SK-N-SH treated with all-trans-retinoic acid at 6 μM for 48 hours (cell line): ENCODE data around the gene AVEN.

Experiments used
- ESRRG ChIP-seq: fragments of 250-450 bp; sonication (Bioruptor Pico); IDR thresholded peaks from 2 replicates; pipeline ENCODE4 v1.6.1; 2021; ENCODE audit warnings: mild to moderate bottlenecking
- PATZ1 ChIP-seq: fragments of 250-450 bp; sonication (Bioruptor Pico); IDR thresholded peaks from 2 replicates; pipeline ENCODE4 v1.8.0; 2020; ENCODE audit warnings: mild to moderate bottlenecking, moderate library complexity, borderline replicate concordance
- TOX ChIP-seq: fragments of 250-450 bp; sonication (Bioruptor Pico); IDR thresholded peaks from 2 replicates; pipeline ENCODE4 v1.8.0; 2021; ENCODE audit warnings: mild to moderate bottlenecking, moderate library complexity, borderline replicate concordance

GRCh38 chr15:33826201-33826600, 212.8 kb downstream of the AVEN start:
- TF ChIP-seq PATZ1 (CRISPR knock-in tag) (no peak), TOX (CRISPR knock-in tag) (no peak), ESRRG (CRISPR knock-in tag) (no peak)
